Activated naive CD4-positive, alpha-beta T cell treated with anti-CD3 and anti-CD28 coated beads, Interleukin-2, amount 10 ng/mL, durations not matched to agents 7 days and 5 days (primary cell): ENCODE measurements around the gene IL17REL.
"Not testable (repeated sequence)": the region's sequence is repeated elsewhere in the genome, so short reads cannot be mapped to it uniquely, and the experiment has no call there.

ENCODE experiments used
- CTCF ChIA-PET: fragments of 350-600 bp; sonication (Branson Sonifier 250); formaldehyde crosslinking; loops from one replicate; lab custom pipeline; 2021; ENCODE audit warnings: antibody characterized with exemption; lab: Charles Lee
- DNase-seq: peaks from one replicate; pipeline ENCODE4 v3.0.0-alpha.2; 2020
- H3K27ac Mint-ChIP-seq: one replicate; pipeline ENCODE4 v1.8.0; 2021; ENCODE audit warnings: mild to moderate bottlenecking, moderate library complexity, mixed read lengths
- H3K27me3 Mint-ChIP-seq: one replicate; pipeline ENCODE4 v1.8.0; 2021; ENCODE audit warnings: mild to moderate bottlenecking, mixed read lengths
- H3K36me3 Mint-ChIP-seq: one replicate; pipeline ENCODE4 v1.8.0; 2021; ENCODE audit warnings: mixed read lengths
- H3K4me1 Mint-ChIP-seq: one replicate; pipeline ENCODE4 v1.8.0; 2021; ENCODE audit warnings: mixed read lengths
- H3K4me3 Mint-ChIP-seq: one replicate; pipeline ENCODE4 v1.8.0; 2021; ENCODE audit warnings: mild to moderate bottlenecking, moderate library complexity, mixed read lengths
- H3K9me3 Mint-ChIP-seq: one replicate; pipeline ENCODE4 v1.8.0; 2021; ENCODE audit warnings: mixed read lengths

Gene IL17REL

GRCh38 chr22:49986325-49986724 lies 26.2 kb downstream of the IL17REL start:
- Mint-ChIP-seq H3K36me3 (peaks cover 5% of the 10 kb centered on the region), H3K27ac (no peak overlapping the region), H3K4me3 (no peak overlapping the region), H3K27me3 (peaks cover 56% of the 10 kb centered on the region), H3K4me1 (peaks cover 3% of the 10 kb centered on the region), H3K9me3 (peaks cover 33% of the 10 kb centered on the region)
- CTCF ChIA-PET = no interaction called here
- DNase-seq = no peak

GRCh38 chr22:49983148-49984042 lies 29.2 kb downstream of the IL17REL start:
- Mint-ChIP-seq H3K4me3 (no peak overlapping the region), H3K9me3 (peaks cover 25% of the 10 kb centered on the region), H3K4me1 (peaks cover 3% of the 10 kb centered on the region), H3K27me3 (peaks cover 43% of the 10 kb centered on the region), H3K27ac (no peak overlapping the region), H3K36me3 (peaks cover 13% of the 10 kb centered on the region)
- no peak for DNase-seq
- CTCF ChIA-PET = interaction anchor here (1.0 to 1.9 kb wide), 2 partner anchors 10 to 47 kb away, joined by 3 to 10 read pairs; no protein-coding TSS in a partner anchor

DNA sequence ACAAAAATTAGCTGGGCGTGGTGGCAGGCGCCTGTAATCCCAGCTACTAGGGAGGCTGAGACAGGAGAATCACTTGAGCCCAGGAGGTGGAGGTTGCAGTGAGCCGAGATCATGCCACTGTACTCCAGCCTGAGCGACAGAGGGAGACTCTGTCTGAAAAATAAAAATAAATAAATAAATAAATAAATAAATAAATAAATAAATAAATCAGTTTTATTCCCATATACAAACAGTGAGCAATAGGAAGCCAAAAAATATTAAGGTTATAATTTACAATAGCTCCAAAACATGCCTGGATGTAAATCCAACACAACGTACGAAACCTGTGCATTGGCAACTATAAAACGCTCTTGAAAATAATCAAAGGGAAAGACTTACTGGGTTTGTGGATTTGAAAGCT lies 30.8 kb downstream of the IL17REL start:
- peaks cover 38% of the 10 kb centered on the region for H3K27me3 Mint-ChIP-seq
- H3K4me3 Mint-ChIP-seq, DNase-seq, H3K4me1 Mint-ChIP-seq, H3K27ac Mint-ChIP-seq: not testable (repeated sequence)
- CTCF ChIA-PET = interaction anchor here (1.9 kb wide), 1 partner anchor 11 kb away, joined by 10 read pairs; no protein-coding TSS in a partner anchor
- H3K36me3 Mint-ChIP-seq = peaks cover 13% of the 10 kb centered on the region
- peaks cover 23% of the 10 kb centered on the region for H3K9me3 Mint-ChIP-seq

DNA sequence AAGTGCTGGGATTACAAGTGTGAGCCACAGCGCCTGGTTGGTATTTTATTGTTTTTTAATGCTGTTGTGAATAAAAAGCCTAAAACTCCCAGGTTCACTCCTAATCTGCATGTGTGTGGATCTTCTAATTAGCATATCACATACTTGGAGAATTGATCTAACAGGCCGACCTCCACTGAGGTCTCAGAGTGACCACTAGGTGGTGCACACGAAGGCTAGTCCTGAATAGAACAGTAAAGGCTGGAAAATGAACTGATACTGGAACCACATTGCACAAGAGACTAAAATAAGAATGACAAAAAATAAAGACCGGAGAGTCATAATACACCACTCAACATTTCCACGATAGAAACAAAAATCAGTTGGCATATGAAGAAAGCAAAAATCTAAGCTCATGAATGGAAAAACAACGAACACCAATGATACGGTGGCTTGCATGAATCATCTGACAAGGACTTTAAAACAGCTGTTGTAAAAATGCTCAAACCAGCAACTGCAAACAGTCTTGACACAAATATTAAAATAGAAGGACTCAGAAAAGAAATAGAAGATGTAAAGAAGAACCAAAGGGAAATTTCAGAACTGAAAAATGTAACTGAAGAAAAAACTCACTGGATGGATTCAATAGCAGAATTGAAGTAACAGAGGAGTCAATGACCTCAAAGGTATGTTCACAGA lies 32.8 kb downstream of the IL17REL start:
- Mint-ChIP-seq H3K9me3 (peaks cover 10% of the 10 kb centered on the region), H3K4me3 (no peak overlapping the region), H3K27ac (no peak overlapping the region), H3K4me1 (peaks cover 15% of the 10 kb centered on the region), H3K27me3 (peaks cover 29% of the 10 kb centered on the region), H3K36me3 (peaks cover 11% of the 10 kb centered on the region)
- CTCF ChIA-PET = interaction anchor here (1.0 to 1.1 kb wide), 2 partner anchors 14 to 86 kb away, joined by 3 to 4 read pairs; no protein-coding TSS in a partner anchor
- DNase-seq = no peak

GRCh38 chr22:49977578-49977977 lies 35.0 kb downstream of the IL17REL start:
- peaks cover 8% of the 10 kb centered on the region for H3K9me3 Mint-ChIP-seq
- H3K4me3 Mint-ChIP-seq = no peak overlapping the region
- peaks cover 8% of the 10 kb centered on the region for H3K36me3 Mint-ChIP-seq
- CTCF ChIA-PET = no interaction called here
- no peak for DNase-seq
- H3K4me1 Mint-ChIP-seq = peaks cover 12% of the 10 kb centered on the region
- H3K27ac Mint-ChIP-seq = no peak overlapping the region
- peaks cover 8% of the 10 kb centered on the region for H3K27me3 Mint-ChIP-seq

- peak; percentile 55 for DNase-seq
- CTCF ChIA-PET = interaction anchor here (0.6 to 1.2 kb wide), 2 partner anchors 45 to 165 kb away, joined by 3 to 5 read pairs; no protein-coding TSS in a partner anchor
- Mint-ChIP-seq H3K27ac (peak overlapping the region; percentile 17), H3K9me3 (peaks cover 8% of the 10 kb centered on the region), H3K4me1 (peaks cover 12% of the 10 kb centered on the region), H3K4me3 (no peak overlapping the region), H3K36me3 (peaks cover 8% of the 10 kb centered on the region), H3K27me3 (peaks cover 4% of the 10 kb centered on the region)
These were observed 36.0 kb downstream of the IL17REL start for GRCh38 chr22:49976439-49977175.

DNA sequence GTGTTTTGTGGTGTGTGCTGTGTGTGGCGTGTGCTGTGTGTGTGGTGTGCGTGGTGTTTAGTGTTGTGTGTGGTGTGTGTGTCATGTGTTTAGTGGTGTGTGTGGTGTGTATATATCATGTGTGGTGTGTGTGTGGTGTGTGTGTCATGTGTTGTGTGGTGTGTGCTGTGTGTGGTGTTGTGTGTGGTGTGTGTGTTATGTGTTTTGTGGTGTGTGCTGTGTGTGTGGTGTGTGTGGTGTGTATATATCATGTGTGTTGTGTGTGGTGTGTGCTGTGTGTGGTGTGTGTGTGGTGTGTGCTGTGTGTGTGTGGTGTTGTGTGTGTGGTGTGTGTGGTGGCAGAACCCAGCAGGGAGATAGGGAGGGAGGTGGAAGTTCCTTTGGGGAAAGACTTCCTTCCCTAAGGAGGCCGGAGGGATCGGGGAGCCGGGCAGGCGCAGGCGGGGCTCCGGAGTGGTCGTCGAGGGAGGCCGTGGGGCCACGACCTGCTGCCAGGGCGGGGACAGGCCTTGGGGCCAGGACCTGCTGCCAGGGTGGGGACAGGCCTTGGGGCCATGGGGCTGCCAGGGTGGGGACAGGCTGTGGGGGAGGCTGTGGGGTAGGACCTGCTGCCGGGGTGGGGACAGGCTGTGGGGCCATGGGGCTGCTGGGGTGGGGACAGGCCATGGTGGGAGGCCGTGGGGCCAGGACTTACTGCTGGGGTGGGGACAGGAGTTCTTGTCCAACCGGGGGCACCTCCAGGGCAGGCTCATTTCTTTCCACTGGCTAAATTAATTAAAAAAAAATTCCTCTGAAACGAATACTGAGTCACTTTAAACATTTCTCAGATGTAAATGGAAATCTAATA lies 36.8 kb downstream of the IL17REL start:
- peak; percentile 44 for DNase-seq
- Mint-ChIP-seq H3K27me3 (peaks cover 7% of the 10 kb centered on the region), H3K9me3 (peaks cover 8% of the 10 kb centered on the region), H3K4me3 (no peak overlapping the region), H3K27ac (no peak overlapping the region), H3K4me1 (peaks cover 16% of the 10 kb centered on the region), H3K36me3 (peaks cover 8% of the 10 kb centered on the region)
- CTCF ChIA-PET = interaction anchor here (1.2 kb wide), 1 partner anchor 45 kb away, joined by 5 read pairs; no protein-coding TSS in a partner anchor

GRCh38 chr22:49973018-49973961 lies 39.3 kb downstream of the IL17REL start:
- H3K36me3 Mint-ChIP-seq = no peaks in the 10 kb centered on the region
- CTCF ChIA-PET = no interaction called here
- no peak for DNase-seq
- no peaks in the 10 kb centered on the region for H3K9me3 Mint-ChIP-seq
- no peak overlapping the region for H3K27ac Mint-ChIP-seq
- H3K4me1 Mint-ChIP-seq = peaks cover 23% of the 10 kb centered on the region
- H3K4me3 Mint-ChIP-seq = no peak overlapping the region
- H3K27me3 Mint-ChIP-seq = peaks cover 3% of the 10 kb centered on the region

- Mint-ChIP-seq H3K27me3 (peaks cover 3% of the 10 kb centered on the region), H3K9me3 (no peaks in the 10 kb centered on the region), H3K36me3 (no peaks in the 10 kb centered on the region), H3K27ac (no peak overlapping the region), H3K4me1 (peaks cover 25% of the 10 kb centered on the region), H3K4me3 (no peak overlapping the region)
- DNase-seq = peak; percentile 27
- CTCF ChIA-PET = no interaction called here
These were observed 40.2 kb downstream of the IL17REL start for GRCh38 chr22:49972163-49973017.

- peak; percentile 23 for DNase-seq
- CTCF ChIA-PET = interaction anchor here (1.0 to 1.3 kb wide), 2 partner anchors 9 to 41 kb away, joined by 3 read pairs; no protein-coding TSS in a partner anchor
- peak overlapping the region; percentile 91 for H3K27ac Mint-ChIP-seq
- H3K27me3 Mint-ChIP-seq = peaks cover 3% of the 10 kb centered on the region
- peaks cover 27% of the 10 kb centered on the region for H3K4me1 Mint-ChIP-seq
- H3K36me3 Mint-ChIP-seq = no peaks in the 10 kb centered on the region
- H3K4me3 Mint-ChIP-seq = peak overlapping the region; percentile 71
- no peaks in the 10 kb centered on the region for H3K9me3 Mint-ChIP-seq
These were observed 41.1 kb downstream of the IL17REL start for GRCh38 chr22:49971232-49972162.
